ENCODE results near the gene RPL36.
A peak's percentile ranks its signal among the peaks of the same experiment; 100 is the strongest.

The RPL36 gene

DNA sequence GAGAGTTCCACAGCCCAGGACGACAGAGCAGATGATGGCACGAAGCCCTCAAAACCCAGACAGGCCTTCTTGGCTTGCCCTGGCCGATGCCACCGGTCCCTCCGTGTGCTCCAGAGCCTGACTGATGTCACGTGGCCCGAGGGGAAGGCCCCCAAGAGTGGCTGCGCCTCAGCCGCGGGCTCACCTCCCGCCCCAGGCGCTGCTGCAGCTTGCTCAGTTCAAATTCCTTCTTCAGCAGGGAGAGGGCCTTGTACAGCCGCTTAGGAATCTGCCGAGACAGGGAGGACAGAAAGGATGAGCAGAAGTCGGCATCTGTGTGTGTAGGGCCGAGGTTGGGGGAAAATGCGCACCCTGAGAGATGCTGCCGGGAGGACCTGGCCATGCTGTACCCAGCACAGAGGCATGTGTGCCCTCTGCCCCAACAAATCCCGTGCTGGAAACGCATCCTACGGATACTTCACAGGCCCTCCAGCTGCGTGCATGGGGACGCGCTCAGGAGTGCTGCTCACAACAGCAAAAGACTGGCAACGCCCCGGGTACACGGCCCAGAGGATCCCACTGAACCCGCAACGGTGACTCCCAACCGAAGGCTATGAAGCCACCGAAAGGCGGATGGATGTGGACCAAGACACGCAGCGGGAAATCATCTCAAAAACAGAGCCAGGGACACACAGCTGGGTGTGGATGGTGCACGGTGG lies 16.9 kb downstream of the RPL36 start:
- TF ChIP-seq, protein P1, sequence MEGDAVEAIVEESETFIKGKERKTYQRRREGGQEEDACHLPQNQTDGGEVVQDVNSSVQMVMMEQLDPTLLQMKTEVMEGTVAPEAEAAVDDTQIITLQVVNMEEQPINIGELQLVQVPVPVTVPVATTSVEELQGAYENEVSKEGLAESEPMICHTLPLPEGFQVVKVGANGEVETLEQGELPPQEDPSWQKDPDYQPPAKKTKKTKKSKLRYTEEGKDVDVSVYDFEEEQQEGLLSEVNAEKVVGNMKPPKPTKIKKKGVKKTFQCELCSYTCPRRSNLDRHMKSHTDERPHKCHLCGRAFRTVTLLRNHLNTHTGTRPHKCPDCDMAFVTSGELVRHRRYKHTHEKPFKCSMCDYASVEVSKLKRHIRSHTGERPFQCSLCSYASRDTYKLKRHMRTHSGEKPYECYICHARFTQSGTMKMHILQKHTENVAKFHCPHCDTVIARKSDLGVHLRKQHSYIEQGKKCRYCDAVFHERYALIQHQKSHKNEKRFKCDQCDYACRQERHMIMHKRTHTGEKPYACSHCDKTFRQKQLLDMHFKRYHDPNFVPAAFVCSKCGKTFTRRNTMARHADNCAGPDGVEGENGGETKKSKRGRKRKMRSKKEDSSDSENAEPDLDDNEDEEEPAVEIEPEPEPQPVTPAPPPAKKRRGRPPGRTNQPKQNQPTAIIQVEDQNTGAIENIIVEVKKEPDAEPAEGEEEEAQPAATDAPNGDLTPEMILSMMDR (conservative IDR thresholded peaks at IDR 0.05; ENCODE audit: control insufficient read depth, insufficient read depth, low read depth, low read length) = no peak
- DNase-seq (ENCODE audit: low read depth) = no peak
- no peak overlapping the region for H3K4me3 ChIP-seq (ENCODE audit: control insufficient read depth, low read depth, low read length)

DNA sequence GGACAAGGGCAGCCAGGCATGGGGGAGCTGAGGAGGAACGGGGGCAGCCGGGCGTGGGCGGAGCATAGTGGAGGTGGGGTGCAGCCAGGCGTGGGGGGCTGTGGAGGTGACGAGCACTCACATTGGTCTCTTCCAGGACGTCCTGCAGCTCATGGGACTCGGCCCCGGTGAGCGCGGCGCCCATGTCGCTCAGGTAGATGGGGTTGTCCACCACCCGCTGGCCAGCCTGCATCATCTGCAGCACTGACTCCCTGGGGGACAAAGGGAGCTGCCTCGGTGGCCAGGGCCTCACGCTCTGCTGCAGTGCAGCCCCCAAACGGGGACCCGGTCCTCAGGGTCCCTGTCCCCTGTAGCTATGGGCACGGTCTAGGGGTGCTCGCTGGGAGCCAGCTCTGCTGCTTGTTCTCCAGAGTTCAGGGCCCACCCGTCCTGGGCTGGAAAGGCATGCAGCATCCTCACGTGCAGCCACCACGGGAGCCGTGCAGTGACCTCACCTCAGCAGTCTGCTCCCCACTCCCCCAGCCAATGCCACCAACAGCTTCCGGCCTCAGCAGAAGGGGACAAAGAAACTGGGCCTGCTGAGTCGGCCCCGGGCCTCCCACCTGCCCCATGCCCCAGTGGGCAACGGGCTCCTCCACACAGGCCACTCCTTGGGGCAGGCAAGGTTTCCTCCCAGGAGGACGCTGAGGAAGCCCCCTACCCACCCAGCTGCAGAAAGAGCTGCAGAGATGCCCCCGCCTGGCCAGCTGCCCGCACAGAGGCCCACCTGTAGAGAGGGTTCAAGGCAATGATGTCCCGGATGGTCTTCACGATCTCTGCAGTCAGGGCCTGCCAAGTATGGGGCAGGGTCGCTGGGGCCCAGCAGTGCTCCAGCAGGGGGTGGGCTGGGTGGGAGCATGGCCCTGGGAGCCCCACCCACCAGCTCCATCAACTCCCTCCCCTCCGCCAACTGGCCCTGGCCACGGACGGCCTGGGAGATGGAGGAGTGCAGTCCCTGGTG lies 17.8 kb downstream of the RPL36 start:
- no peak overlapping the region for H3K4me3 ChIP-seq (ENCODE audit: control insufficient read depth, low read depth, low read length)
- TF ChIP-seq, protein P1 (conservative IDR thresholded peaks at IDR 0.05; ENCODE audit: control insufficient read depth, insufficient read depth, low read depth, low read length) = no peak
- DNase-seq (ENCODE audit: low read depth) = no peak

DNA sequence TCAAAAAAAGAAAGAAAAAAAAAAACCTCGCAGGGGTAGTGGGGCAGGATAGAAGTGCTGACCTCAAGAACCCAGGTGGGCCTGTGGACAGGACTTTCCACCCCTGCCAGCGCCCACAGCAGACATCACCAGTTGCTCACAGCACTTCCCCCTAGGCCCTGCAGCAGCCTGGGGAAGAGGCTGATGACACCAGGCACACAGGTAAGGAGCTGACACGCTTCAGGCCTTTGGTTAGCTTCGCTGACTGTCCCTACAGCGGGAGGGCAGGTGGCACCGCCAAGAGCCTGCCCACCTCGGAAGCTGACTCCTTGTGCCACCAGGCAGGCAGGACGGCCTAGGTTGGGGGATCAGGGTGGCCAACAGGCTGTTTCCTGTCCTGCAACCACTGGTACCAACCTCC lies 20.9 kb downstream of the RPL36 start:
- TF ChIP-seq, protein P1 (conservative IDR thresholded peaks at IDR 0.05; ENCODE audit: control insufficient read depth, insufficient read depth, low read depth, low read length) = no peak
- DNase-seq (ENCODE audit: low read depth) = no peak
- no peak overlapping the region for H3K4me3 ChIP-seq (ENCODE audit: control insufficient read depth, low read depth, low read length)

DNA sequence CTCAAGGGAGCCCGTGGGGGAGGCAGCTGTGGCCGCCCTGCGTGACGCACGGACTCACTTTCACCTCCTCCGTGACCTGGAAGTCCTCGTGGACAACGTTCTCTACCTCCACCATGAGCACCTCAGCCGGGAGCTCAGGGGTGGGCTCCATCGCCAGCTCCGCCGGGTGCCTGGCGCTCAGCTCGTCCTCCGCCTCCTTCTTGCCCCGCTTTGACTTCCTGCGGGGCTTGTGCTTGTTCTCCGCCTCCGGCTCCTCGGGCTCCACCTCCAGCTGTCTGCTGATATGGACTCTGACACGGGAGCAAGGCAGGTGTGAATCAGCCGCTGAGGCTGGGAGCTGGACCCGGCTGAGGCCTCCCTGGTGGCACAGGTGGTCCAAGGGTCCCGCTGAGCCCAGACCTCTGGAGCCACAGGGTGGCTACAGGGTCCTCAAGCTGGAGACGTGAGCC lies 21.6 kb downstream of the RPL36 start:
- H3K4me3 ChIP-seq (ENCODE audit: control insufficient read depth, low read depth, low read length) = no peak overlapping the region

DNA sequence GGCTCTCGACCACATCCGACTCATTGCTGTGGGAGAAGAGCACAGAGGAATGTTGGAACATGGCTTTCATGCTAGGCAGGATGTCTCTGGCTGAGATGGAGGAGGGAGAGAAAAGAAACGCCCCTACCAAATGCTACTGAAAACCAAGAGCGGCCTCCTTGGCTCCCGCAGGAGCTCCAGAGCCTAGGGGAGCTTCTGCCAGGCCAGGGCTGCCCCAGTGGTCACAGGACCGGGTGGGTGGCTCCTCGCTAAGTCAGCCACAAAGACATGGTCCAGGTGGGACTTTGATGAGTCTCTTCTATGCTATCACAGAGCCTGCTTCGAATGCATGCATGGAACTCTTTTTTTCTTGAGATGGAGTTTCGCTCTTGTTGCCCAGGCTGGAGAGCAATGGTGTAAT lies 23.1 kb downstream of the RPL36 start:
- TF ChIP-seq, protein P1 (conservative IDR thresholded peaks at IDR 0.05; ENCODE audit: control insufficient read depth, insufficient read depth, low read depth, low read length) = no peak
- no peak for DNase-seq (ENCODE audit: low read depth)
- no peak overlapping the region for H3K4me3 ChIP-seq (ENCODE audit: control insufficient read depth, low read depth, low read length)

More for the DNA sequence above, 21.6 kb downstream of the RPL36 start:
- no peak for DNase-seq (ENCODE audit: low read depth)
- TF ChIP-seq, protein P1 (conservative IDR thresholded peaks at IDR 0.05; ENCODE audit: control insufficient read depth, insufficient read depth, low read depth, low read length) = no peak

DNA sequence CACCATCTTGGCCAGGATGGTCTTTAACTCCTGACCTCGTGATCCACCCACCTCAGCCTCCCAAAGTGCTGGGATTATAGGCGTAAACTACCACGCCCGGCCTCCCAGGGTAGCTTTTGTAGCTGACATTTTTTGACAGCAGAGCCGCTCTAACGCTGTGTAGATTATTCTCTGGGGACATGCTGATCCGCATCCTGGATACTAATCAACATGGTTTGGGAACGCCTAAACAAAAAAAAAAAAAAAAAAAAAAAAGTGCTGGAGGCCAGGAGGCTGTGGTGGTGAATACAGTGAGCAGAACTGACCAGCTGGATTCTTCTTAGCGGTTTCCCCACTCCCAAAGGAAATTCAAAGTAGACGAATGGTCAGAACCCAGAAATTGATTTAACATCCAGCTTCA lies 24.7 kb downstream of the RPL36 start:
- TF ChIP-seq, protein P1 (conservative IDR thresholded peaks at IDR 0.05; ENCODE audit: control insufficient read depth, insufficient read depth, low read depth, low read length) = no peak
- H3K4me3 ChIP-seq (ENCODE audit: control insufficient read depth, low read depth, low read length) = no peak overlapping the region
- peak; percentile 34 for DNase-seq (ENCODE audit: low read depth)
